SK-N-MC (cell line): Measurements from ENCODE around the gene MC1R.

ENCODE experiments used
- DNase-seq: peaks from one replicate; pipeline ENCODE4 v3.0.0-alpha.2; 2011; ENCODE audit warnings: low read depth, low spot score
- H3K27ac ChIP-seq: fragments of 200-600 bp; sonication (generic); 2 replicates; pipeline ENCODE4 v1.5.1; 2016; ENCODE audit warnings: mixed run types
- H3K36me3 ChIP-seq: fragments of 200-600 bp; sonication (generic); 2 replicates; pipeline ENCODE4 v1.6.1; 2017; ENCODE audit warnings: antibody characterized with exemption, low read length, mixed read lengths; ENCODE audit not compliant: insufficient read depth
- H3K4me3 ChIP-seq: fragments of 200-600 bp; sonication (generic); 2 replicates; pipeline ENCODE4 v1.5.1; 2016
- H3K9ac ChIP-seq: fragments of 200-600 bp; sonication (generic); 2 replicates; pipeline ENCODE4 v1.8.0; 2017; ENCODE audit warnings: mixed run types, mixed read lengths; ENCODE audit not compliant: insufficient read length
- H3K9me3 ChIP-seq: fragments of 200-600 bp; sonication (generic); 2 replicates; pipeline ENCODE4 v1.6.1; 2017; ENCODE audit warnings: low read depth, mild to moderate bottlenecking, antibody characterized with exemption, low read length, moderate library complexity, mixed read lengths
- EZH2 ChIP-seq: fragments of 200-600 bp; sonication (generic); IDR thresholded peaks from one replicate; pipeline ENCODE4 v1.6.1; 2017; ENCODE audit warnings: antibody characterized with exemption
- FOXP2 ChIP-seq: optimal IDR thresholded peaks from 2 replicates; pipeline ENCODE3; 2011; ENCODE audit warnings: mild to moderate bottlenecking, moderate library complexity; ENCODE audit not compliant: insufficient read depth; ENCODE audit errors: extremely low read length, control extremely low read depth
- POLR2AphosphoS5 ChIP-seq: IDR thresholded peaks from 2 replicates; pipeline ENCODE4 v1.6.1; 2012; ENCODE audit warnings: mild to moderate bottlenecking, low read depth, low read length, borderline replicate concordance

MC1R gene

GRCh38 chr16:89903908-89904515, 14.7 kb upstream of the MC1R start:
- Histone ChIP-seq H3K4me3 (no peak overlapping the region), H3K9ac (no peak overlapping the region), H3K27ac (no peak overlapping the region), H3K9me3 (no peaks in the 10 kb centered on the region), H3K36me3 (peaks cover 15% of the 10 kb centered on the region; the same call in 1 of the 2 replicates)
- no peak for DNase-seq
- TF ChIP-seq EZH2 (no peak), FOXP2 (no peak), POLR2AphosphoS5 (no peak)

GRCh38 chr16:89904606-89905510, 13.8 kb upstream of the MC1R start:
- Histone ChIP-seq H3K4me3 (no peak overlapping the region), H3K27ac (no peak overlapping the region), H3K36me3 (peaks cover 12% of the 10 kb centered on the region; the same call in 1 of the 2 replicates), H3K9me3 (no peaks in the 10 kb centered on the region), H3K9ac (no peak overlapping the region)
- TF ChIP-seq FOXP2: no peak
- DNase-seq: no peak

- H3K9me3 ChIP-seq: no peaks in the 10 kb centered on the region
- H3K36me3 ChIP-seq: peaks cover 6% of the 10 kb centered on the region; the same call in 1 of the 2 replicates
- no peak for DNase-seq
- H3K27ac ChIP-seq: no peak overlapping the region
- H3K4me3 ChIP-seq: no peak overlapping the region
- H3K9ac ChIP-seq: no peak overlapping the region
- TF ChIP-seq FOXP2: no peak
- TF ChIP-seq POLR2AphosphoS5: no peak
- TF ChIP-seq EZH2: no peak
Measured at GRCh38 chr16:89905511-89906139, 13.0 kb upstream of the MC1R start.

DNA sequence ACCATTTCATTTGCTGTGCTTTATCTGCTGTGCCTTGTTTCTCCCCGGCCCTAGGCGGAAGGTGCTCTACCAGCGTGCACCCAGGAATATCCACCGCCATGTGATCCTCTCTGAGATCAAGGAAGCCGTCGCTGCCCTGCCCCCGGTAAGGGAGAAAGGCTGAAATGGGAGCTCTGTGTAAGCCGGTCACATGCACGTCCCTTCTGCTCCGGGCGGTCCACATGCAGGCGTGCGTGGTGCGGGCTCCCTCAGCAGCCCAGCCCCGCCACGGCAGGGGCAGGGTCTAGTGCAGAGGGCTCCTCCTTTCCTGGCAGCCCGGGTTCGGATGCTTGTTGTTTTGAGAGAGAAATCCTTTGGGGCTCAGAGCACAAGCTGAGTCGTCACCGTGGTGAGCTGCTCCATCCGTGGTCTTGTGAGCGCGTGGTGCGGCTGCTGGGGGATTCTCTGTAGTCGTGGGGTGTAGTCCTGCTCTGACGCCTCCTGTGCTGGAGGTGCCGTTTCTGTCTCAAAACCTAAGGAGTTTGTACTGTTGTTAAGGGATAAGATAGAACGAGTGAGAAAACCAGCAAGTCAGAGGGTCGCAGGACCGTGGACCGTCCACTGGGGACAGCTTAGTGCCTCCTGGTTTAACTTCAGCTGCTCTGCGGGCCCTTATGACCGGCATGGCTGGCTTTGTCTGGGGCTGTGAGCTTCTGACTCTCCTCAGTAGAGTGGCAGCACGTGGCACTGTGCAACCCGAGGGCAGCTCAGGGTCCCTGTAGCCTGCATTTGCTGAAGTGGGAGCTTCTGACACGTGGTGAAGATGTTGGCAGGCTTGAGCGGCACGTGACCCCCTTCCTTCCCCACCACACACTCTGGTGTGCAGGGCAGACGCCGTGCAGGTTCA, 12.3 kb upstream of the MC1R start:
- DNase-seq: no peak
- Histone ChIP-seq H3K4me3 (no peak overlapping the region), H3K9ac (no peak overlapping the region), H3K9me3 (no peaks in the 10 kb centered on the region), H3K27ac (no peak overlapping the region), H3K36me3 (peaks cover 4% of the 10 kb centered on the region; the same call in 1 of the 2 replicates)
- TF ChIP-seq FOXP2: no peak
- no peak for TF ChIP-seq POLR2AphosphoS5
- no peak for TF ChIP-seq EZH2

DNA sequence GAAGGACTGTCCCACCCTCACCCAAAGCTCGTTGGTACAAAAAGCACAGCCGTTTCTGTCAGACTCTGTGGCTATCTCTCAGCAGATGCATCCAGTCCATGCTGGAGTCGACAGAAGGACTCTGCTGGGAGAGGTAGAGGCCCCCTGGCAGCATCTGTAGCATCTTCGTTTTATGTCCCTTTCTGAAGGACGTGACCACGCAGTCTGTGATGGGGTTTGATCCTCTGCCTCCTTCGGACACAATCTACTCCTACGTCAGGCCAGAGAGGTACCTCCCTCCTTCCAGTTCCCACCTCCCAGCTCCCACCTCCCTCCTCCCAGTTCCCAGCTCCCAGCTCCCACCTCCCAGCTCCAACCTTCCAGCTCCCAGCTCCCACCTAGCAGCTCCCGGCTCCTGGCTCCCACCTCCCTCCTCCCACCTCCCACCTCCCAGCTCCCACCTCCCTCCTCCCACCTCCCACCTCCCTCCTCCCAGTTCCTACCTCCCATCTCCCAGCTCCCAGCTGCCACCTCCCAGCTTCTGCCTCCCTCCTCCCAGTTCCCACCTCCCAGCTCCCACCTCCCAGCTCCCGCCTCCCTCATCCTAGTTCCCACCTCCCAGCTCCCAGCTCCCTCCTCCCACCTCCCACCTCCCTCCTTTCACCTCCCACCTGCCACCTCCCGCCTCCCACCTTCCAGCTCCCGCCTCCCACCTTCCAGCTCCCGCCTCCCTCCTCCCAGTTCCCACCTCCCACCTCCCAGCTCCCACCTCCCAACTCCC, 11.4 kb upstream of the MC1R start:
- no peaks in the 10 kb centered on the region for H3K9me3 ChIP-seq
- no peak overlapping the region for H3K9ac ChIP-seq
- no peak for DNase-seq
- H3K4me3 ChIP-seq: no peak overlapping the region
- H3K36me3 ChIP-seq: peaks cover 4% of the 10 kb centered on the region; the same call in 1 of the 2 replicates
- no peak for TF ChIP-seq FOXP2
- no peak for TF ChIP-seq EZH2
- TF ChIP-seq POLR2AphosphoS5: no peak
- no peak overlapping the region for H3K27ac ChIP-seq

DNA sequence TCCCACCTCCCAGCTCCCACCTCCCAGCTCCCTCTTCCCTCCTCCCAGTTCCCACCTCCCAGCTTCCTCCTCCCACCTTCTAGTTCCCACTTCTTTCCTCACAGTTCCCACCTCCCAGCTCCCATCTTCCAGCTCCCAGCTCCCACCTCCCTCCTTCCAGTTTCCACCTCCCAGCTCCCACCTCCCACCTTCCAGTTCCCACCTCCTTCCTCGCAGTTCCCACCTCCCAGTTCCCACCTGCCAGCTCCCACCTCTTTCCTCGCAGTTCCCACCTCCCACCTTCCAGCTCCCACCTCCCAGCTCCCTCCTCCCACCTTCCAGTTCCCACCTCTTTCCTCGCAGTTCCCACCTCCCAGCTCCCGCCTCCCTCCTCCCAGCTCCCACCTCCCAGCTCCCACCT, 10.4 kb upstream of the MC1R start:
- H3K36me3 ChIP-seq: peaks cover 4% of the 10 kb centered on the region; the same call in 1 of the 2 replicates
- H3K9me3 ChIP-seq: no peaks in the 10 kb centered on the region
- no peak overlapping the region for H3K4me3 ChIP-seq
- no peak overlapping the region for H3K9ac ChIP-seq
- no peak for DNase-seq
- TF ChIP-seq FOXP2 (no peak), POLR2AphosphoS5 (no peak), EZH2 (no peak)
- no peak overlapping the region for H3K27ac ChIP-seq

DNA sequence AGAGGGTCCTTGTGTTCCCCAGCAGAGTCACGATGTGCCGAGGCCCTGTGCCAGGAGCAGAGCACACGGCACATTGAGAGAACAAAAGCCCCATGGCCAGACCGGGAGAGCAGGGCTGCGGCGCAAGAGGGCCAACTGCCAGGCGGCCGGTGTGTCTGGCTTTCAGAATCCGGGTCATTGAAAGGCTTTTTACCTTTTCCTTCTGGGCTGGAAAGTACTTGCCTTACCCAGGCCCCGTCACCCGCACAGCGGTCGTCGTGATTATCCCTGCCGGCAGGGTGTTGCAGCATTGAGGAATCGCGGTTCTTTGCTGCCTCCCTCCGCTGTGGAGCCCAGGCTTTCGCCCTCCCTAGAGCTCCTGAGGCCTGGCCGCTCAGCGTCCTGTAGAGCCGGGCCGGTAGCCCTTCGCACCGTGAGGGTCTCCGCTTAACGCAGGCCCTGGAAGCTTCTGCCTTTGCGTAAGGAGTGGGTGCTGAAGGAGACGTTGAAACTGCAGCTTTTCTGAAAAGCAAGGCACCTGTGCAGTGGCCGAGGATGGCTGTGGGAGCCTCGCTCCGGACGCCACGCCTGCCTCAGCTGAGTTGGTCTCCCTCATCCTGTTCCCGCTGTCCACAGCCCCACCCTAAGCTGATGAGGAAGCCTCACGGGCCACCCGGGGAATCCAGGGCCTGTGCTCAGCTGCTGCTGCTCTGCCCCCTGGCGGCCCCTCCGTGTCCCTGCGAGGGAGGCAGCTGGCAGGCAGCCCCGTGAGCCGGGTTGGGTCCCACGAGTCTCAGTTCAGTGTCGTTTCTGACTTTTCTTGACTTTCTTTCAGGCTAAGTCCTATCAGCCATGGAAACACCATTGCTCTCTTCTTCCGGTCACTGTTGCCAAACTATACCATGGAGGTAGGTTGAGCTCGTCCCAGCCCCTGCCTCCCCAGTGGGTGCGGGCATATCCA, 8.6 kb upstream of the MC1R start:
- no peak for TF ChIP-seq FOXP2
- no peak for TF ChIP-seq POLR2AphosphoS5
- no peak for TF ChIP-seq EZH2
- H3K36me3 ChIP-seq: peaks cover 4% of the 10 kb centered on the region; the same call in 1 of the 2 replicates
- 0 out of 2 replicates have a peak overlapping the region, but pooled peaks have one; percentile 19 for H3K27ac ChIP-seq
- no peak overlapping the region for H3K4me3 ChIP-seq
- no peak overlapping the region for H3K9ac ChIP-seq
- DNase-seq: no peak
- no peaks in the 10 kb centered on the region for H3K9me3 ChIP-seq
